Trophoblast cell (in vitro differentiated cells and primary cell): ENCODE measurements around the gene TSC22D2.
A peak's percentile ranks its signal among the peaks of the same experiment; 100 is the strongest.
"Not testable (repeated sequence)": the region's sequence is repeated elsewhere in the genome, so short reads cannot be mapped to it uniquely, and the experiment has no call there.

Experiments used
- DNase-seq, 2 donors: peaks; one replicate each; pipeline ENCODE4 v3.0.0-alpha.2; 2016
- H2AFZ ChIP-seq: 2 replicates; pipeline ENCODE4 v1.6.1; 2013; ENCODE audit warnings: low read length, moderate library complexity, mild to moderate bottlenecking; ENCODE audit not compliant: insufficient read depth, poor library complexity
- H2AK5ac ChIP-seq: 2 replicates; pipeline ENCODE4 v1.6.1; 2013; ENCODE audit warnings: mild to moderate bottlenecking, low read length
- H2BK120ac ChIP-seq: 2 replicates; pipeline ENCODE4 v1.6.1; 2013; ENCODE audit warnings: low read length, mild to moderate bottlenecking, moderate library complexity; ENCODE audit not compliant: insufficient read depth, poor library complexity
- H2BK12ac ChIP-seq: 2 replicates; pipeline ENCODE4 v1.6.1; 2013; ENCODE audit warnings: mild to moderate bottlenecking, low read length, moderate library complexity
- H2BK5ac ChIP-seq: 2 replicates; pipeline ENCODE4 v1.6.1; 2013; ENCODE audit warnings: low read length, low read depth, moderate library complexity, mild to moderate bottlenecking; ENCODE audit not compliant: poor library complexity
- H3K14ac ChIP-seq: 2 replicates; pipeline ENCODE4 v1.6.1; 2013; ENCODE audit warnings: mild to moderate bottlenecking, low read length
- H3K18ac ChIP-seq: 2 replicates; pipeline ENCODE4 v1.6.1; 2013; ENCODE audit warnings: mild to moderate bottlenecking, low read length
- H3K23ac ChIP-seq: 2 replicates; pipeline ENCODE4 v1.6.1; 2013; ENCODE audit warnings: low read length
- H3K27ac ChIP-seq: 2 replicates; pipeline ENCODE4 v1.5.1; 2013; ENCODE audit warnings: low read depth, mild to moderate bottlenecking, inconsistent platforms, low read length, moderate library complexity
- H3K27me3 ChIP-seq: 2 replicates; pipeline ENCODE4 v1.6.1; 2013; ENCODE audit warnings: inconsistent platforms, mild to moderate bottlenecking, low read length, moderate library complexity; ENCODE audit not compliant: insufficient read depth
- H3K36me3 ChIP-seq, 2 experiments: 1 replicate in 1 of 2; 2 replicates in 1 of 2; pipeline ENCODE4 v1.6.1; 2013; ENCODE audit warnings: low read length in 2 of 2, mild to moderate bottlenecking in 2 of 2, moderate library complexity in 1 of 2; ENCODE audit not compliant: insufficient read depth in 2 of 2, control insufficient read depth in 1 of 2
- H3K4ac ChIP-seq: 2 replicates; pipeline ENCODE4 v1.6.1; 2013; ENCODE audit warnings: low read depth, mild to moderate bottlenecking, low read length, moderate library complexity
- H3K4me1 ChIP-seq, 2 experiments: 1 replicate in 1 of 2; 2 replicates in 1 of 2; pipeline ENCODE4 v1.6.1; 2013; ENCODE audit warnings: low read length in 2 of 2, mild to moderate bottlenecking in 2 of 2, moderate library complexity in 1 of 2; ENCODE audit not compliant: insufficient read depth in 2 of 2, control insufficient read depth in 1 of 2
- H3K4me2 ChIP-seq: 2 replicates; pipeline ENCODE4 v1.6.1; 2013; ENCODE audit warnings: inconsistent platforms, mild to moderate bottlenecking, low read length, moderate library complexity
- H3K4me3 ChIP-seq: 2 replicates; pipeline ENCODE4 v1.5.1; 2013; ENCODE audit warnings: mild to moderate bottlenecking, low read depth, low read length, inconsistent platforms
- H3K79me1 ChIP-seq: one replicate; pipeline ENCODE4 v1.6.1; 2013; ENCODE audit warnings: low read length
- H3K79me2 ChIP-seq: 2 replicates; pipeline ENCODE4 v1.6.1; 2013; ENCODE audit warnings: low read length, mild to moderate bottlenecking; ENCODE audit not compliant: control insufficient read depth, insufficient read depth, poor library complexity
- H3K9ac ChIP-seq: 2 replicates; pipeline ENCODE4 v1.6.1; 2013; ENCODE audit warnings: mild to moderate bottlenecking, low read length
- H3K9me3 ChIP-seq: 2 replicates; pipeline ENCODE4 v1.6.1; 2013; ENCODE audit warnings: low read depth, mild to moderate bottlenecking, control low read depth, inconsistent platforms, low read length; ENCODE audit not compliant: insufficient read depth
- H4K12ac ChIP-seq: 2 replicates; pipeline ENCODE4 v1.6.1; 2013; ENCODE audit warnings: low read depth, mild to moderate bottlenecking, low read length, moderate library complexity
- H4K8ac ChIP-seq: 2 replicates; pipeline ENCODE4 v1.6.1; 2013; ENCODE audit warnings: low read depth, mild to moderate bottlenecking, low read length, moderate library complexity
- H4K91ac ChIP-seq: one replicate; pipeline ENCODE4 v1.6.1; 2013; ENCODE audit warnings: low read depth, mild to moderate bottlenecking, low read length, moderate library complexity
- WGBS: extraction: QIAGEN DNeasy Blood & Tissue Kit; methylation state at CpG from one replicate; pipeline ENCODE4 v1.1.7; 2013; ENCODE audit warnings: missing lambda C conversion rate; ENCODE audit not compliant: insufficient read length, insufficient coverage; ENCODE audit errors: extremely low coverage; 5-methylcytosine and 5-hydroxymethylcytosine counted together

TSC22D2 gene

DNA sequence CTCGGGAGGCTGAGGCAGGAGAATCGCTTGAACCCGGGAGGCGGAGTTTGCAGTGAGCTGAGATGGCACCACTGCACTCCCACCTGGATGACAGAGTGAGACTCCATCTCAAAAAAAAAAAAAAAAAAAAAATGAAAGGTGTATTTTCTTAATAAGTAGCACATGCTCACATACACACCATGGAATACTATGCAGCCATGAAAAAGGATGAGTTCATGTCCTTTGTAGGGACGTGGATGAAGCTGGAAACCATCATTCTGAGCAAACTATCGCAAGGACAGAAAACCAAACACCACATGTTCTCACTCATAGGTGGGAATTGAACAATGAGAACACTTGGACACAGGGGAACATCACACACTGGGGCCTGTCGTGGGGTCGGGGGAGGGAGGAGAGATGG lies 65.1 kb downstream of the TSC22D2 start:
- not testable (repeated sequence) for H4K8ac ChIP-seq, H3K4ac ChIP-seq, H2BK5ac ChIP-seq, H3K36me3 ChIP-seq, H3K4me2 ChIP-seq, H3K9ac ChIP-seq, H3K14ac ChIP-seq, H2AFZ ChIP-seq, H2BK12ac ChIP-seq, H4K12ac ChIP-seq, H3K9me3 ChIP-seq, H2BK120ac ChIP-seq, H3K23ac ChIP-seq, H2AK5ac ChIP-seq, H3K18ac ChIP-seq, H3K27me3 ChIP-seq, H3K79me2 ChIP-seq, H3K4me3 ChIP-seq, H3K27ac ChIP-seq, DNase-seq
- Histone ChIP-seq H4K91ac (peak overlapping the region; percentile 47), H3K4me1 (peaks cover 14 to 18% of the 10 kb centered on the region in 2 experiments), H3K79me1 (peaks cover 14% of the 10 kb centered on the region)
- WGBS, result no CpG with 5 or more reads among the region's 8 CpGs

DNA sequence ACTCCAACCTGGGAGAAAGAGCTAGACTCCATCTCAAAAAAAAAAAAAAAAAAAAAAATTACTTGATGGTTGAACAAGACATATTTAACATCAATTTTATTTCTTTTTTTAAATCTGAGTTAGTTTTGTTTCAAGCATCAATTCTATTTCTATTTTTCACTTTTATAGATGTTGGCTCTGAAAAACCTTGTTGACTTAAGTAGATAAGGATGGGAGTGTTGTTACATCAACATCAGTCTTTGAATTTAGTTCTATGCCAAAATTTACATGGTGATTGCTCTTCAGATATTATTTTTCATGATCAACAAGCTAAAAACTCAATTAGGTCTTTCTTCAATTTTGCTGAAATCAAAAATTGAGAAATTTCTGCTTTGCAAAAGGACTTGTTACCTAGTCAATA lies 71.3 kb downstream of the TSC22D2 start:
- Histone ChIP-seq H3K4me2 (no peak overlapping the region), H3K9ac (no peak overlapping the region), H2AK5ac (no peak overlapping the region), H3K79me2 (no peaks in the 10 kb centered on the region), H3K4ac (no peak overlapping the region), H4K12ac (no peak overlapping the region), H3K27ac (no peak overlapping the region), H2BK12ac (no peak overlapping the region), H2BK5ac (no peak overlapping the region), H2AFZ (no peak overlapping the region), H3K4me3 (no peak overlapping the region), H3K4me1 (no peaks in the 10 kb centered on the region), H2BK120ac (no peak overlapping the region), H3K14ac (no peak overlapping the region), H3K23ac (no peak overlapping the region), H3K9me3 (no peaks in the 10 kb centered on the region), H3K36me3 (no peaks in the 10 kb centered on the region), H4K91ac (no peak overlapping the region), H3K27me3 (no peaks in the 10 kb centered on the region), H3K79me1 (peaks cover 4% of the 10 kb centered on the region), H4K8ac (no peak overlapping the region), H3K18ac (no peak overlapping the region)
- DNase-seq, result no peak

DNA sequence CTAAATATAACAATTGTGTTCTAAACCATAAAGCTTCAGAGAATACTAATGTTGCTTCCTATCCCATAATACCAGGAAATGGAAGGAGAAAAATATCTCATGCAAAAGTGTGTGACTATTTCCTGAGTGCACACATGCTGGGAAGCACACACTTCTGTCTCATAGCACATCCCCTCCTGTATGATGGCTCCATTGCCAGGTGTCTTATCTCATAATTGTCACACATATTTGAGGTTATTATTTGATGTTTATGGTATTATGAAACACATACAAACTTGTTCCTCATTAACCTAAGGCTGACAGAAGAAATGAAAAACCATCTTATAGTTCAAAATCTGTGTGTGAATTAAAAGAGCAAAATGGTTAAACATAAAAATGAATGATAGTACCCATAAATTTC lies 72.8 kb downstream of the TSC22D2 start:
- no peaks in the 10 kb centered on the region for H3K27me3 ChIP-seq
- no peak for DNase-seq
- H3K27ac ChIP-seq, result no peak overlapping the region
- H4K8ac ChIP-seq, result no peak overlapping the region
- no peak overlapping the region for H4K91ac ChIP-seq
- H3K18ac ChIP-seq, result no peak overlapping the region
- no peak overlapping the region for H2BK5ac ChIP-seq
- H4K12ac ChIP-seq, result no peak overlapping the region
- H3K79me2 ChIP-seq, result no peaks in the 10 kb centered on the region
- H2BK120ac ChIP-seq, result no peak overlapping the region
- H3K4ac ChIP-seq, result no peak overlapping the region
- no peak overlapping the region for H2BK12ac ChIP-seq
- H3K36me3 ChIP-seq, result no peaks in the 10 kb centered on the region
- H3K4me3 ChIP-seq, result no peak overlapping the region
- H3K4me2 ChIP-seq, result no peak overlapping the region
- H3K79me1 ChIP-seq, result peaks cover 4% of the 10 kb centered on the region
- no peak overlapping the region for H2AFZ ChIP-seq
- no peaks in the 10 kb centered on the region for H3K9me3 ChIP-seq
- no peak overlapping the region for H2AK5ac ChIP-seq
- H3K23ac ChIP-seq, result no peak overlapping the region
- no peak overlapping the region for H3K9ac ChIP-seq
- no peaks in the 10 kb centered on the region for H3K4me1 ChIP-seq
- no peak overlapping the region for H3K14ac ChIP-seq

DNA sequence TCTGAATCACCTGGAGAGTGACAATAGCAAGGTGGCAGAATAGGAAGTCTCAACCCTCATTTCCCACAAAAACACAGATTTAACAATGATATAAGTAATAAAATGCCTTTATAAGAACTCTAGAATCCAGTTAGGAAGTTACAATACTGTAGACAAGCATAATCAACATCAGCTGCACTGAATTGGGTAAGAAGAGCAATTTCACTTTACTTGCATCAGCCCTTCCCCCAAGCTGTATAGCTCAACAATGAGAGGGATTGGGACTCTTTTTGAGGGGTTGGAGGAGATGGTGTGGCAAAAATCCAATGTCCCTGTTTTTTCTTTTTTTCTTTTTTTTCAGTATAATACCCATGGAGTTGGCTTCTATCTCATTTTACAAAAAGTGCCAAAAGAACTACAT lies 75.1 kb downstream of the TSC22D2 start:
- no peak overlapping the region for H3K4me2 ChIP-seq
- peak overlapping the region; percentile 93 for H2BK120ac ChIP-seq
- no peak overlapping the region for H2BK5ac ChIP-seq
- H3K4me3 ChIP-seq, result no peak overlapping the region
- no peak for DNase-seq
- no peaks in the 10 kb centered on the region for H3K79me2 ChIP-seq
- no peak overlapping the region for H4K12ac ChIP-seq
- H3K27me3 ChIP-seq, result no peaks in the 10 kb centered on the region
- peak overlapping the region; percentile 90 for H3K18ac ChIP-seq
- no peaks in the 10 kb centered on the region for H3K4me1 ChIP-seq
- no peak overlapping the region for H3K4ac ChIP-seq
- no peak overlapping the region for H3K23ac ChIP-seq
- peak overlapping the region; percentile 60 for H4K8ac ChIP-seq
- no peak overlapping the region for H3K9ac ChIP-seq
- H3K27ac ChIP-seq, result no peak overlapping the region
- H3K14ac ChIP-seq, result no peak overlapping the region
- no peak overlapping the region for H2AFZ ChIP-seq
- H4K91ac ChIP-seq, result peak overlapping the region; percentile 85
- H3K36me3 ChIP-seq, result no peaks in the 10 kb centered on the region
- no peaks in the 10 kb centered on the region for H3K9me3 ChIP-seq
- no peak overlapping the region for H2BK12ac ChIP-seq
- H2AK5ac ChIP-seq, result no peak overlapping the region
- peaks cover 4% of the 10 kb centered on the region for H3K79me1 ChIP-seq

DNA sequence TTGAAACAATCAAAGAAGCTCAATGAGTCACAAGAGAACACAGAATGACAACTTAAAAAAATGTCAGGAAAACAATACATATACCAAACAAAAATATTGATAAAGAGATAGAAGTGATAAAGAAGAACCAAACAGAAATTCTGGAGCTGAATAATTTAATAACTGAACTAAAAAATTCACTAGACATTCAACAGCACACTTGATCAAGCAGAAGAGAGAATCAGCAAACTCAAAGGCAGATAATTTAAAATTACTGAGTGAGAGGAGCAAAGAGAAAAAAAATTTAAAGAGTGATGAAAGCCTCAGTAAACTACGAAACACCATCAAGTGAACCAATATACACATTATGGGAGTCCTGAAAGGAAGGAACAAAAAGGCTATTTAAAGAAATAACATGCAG lies 76.3 kb downstream of the TSC22D2 start:
- no peak overlapping the region for H3K4me2 ChIP-seq
- H2AFZ ChIP-seq, result no peak overlapping the region
- no peak overlapping the region for H2BK120ac ChIP-seq
- H3K9me3 ChIP-seq, result no peaks in the 10 kb centered on the region
- no peaks in the 10 kb centered on the region for H3K4me1 ChIP-seq
- H3K27ac ChIP-seq, result no peak overlapping the region
- no peak overlapping the region for H2AK5ac ChIP-seq
- no peak overlapping the region for H3K14ac ChIP-seq
- peaks cover 4% of the 10 kb centered on the region for H3K79me1 ChIP-seq
- H3K27me3 ChIP-seq, result no peaks in the 10 kb centered on the region
- H3K4ac ChIP-seq, result no peak overlapping the region
- no peak overlapping the region for H3K18ac ChIP-seq
- H4K8ac ChIP-seq, result no peak overlapping the region
- no peak overlapping the region for H3K4me3 ChIP-seq
- H3K23ac ChIP-seq, result no peak overlapping the region
- no peak overlapping the region for H4K12ac ChIP-seq
- no CpG with 5 or more reads among the region's 1 CpG for WGBS
- H4K91ac ChIP-seq, result no peak overlapping the region
- no peaks in the 10 kb centered on the region for H3K36me3 ChIP-seq
- H2BK5ac ChIP-seq, result no peak overlapping the region
- no peak overlapping the region for H3K9ac ChIP-seq
- no peaks in the 10 kb centered on the region for H3K79me2 ChIP-seq
- no peak overlapping the region for H2BK12ac ChIP-seq
- no peak for DNase-seq
